Fibroblast of pulmonary artery (primary cell): Measurements from ENCODE around the gene HSPA8.

Experiments
- DNase-seq: peaks from one replicate; pipeline ENCODE4 v3.0.0-alpha.2; 2010; ENCODE audit warnings: low read depth
- H3K4me3 ChIP-seq: replicated peaks from 2 replicates; pipeline ENCODE4 v1.5.1; 2011; ENCODE audit warnings: low read depth, mild to moderate bottlenecking, control low read depth, low read length, moderate library complexity
- CTCF ChIP-seq: IDR thresholded peaks from 2 replicates; pipeline ENCODE4 v1.5.1; 2011; ENCODE audit warnings: mild to moderate bottlenecking, control low read depth, low read length, inconsistent platforms; ENCODE audit errors: missing control alignments

HSPA8 gene

GRCh38 chr11:123072332-123072761 lies 10.4 kb upstream of the HSPA8 start:
- no peak overlapping the region for H3K4me3 ChIP-seq

GRCh38 chr11:123069908-123070821 lies 8.2 kb upstream of the HSPA8 start:
- no peak for DNase-seq
- H3K4me3 ChIP-seq = no peak overlapping the region
- no peak for TF ChIP-seq CTCF

More at GRCh38 chr11:123072332-123072761, 10.4 kb upstream of the HSPA8 start:
- DNase-seq = no peak
- TF ChIP-seq CTCF = no peak

GRCh38 chr11:123065621-123066020 lies 3.7 kb upstream of the HSPA8 start:
- no peak for TF ChIP-seq CTCF
- DNase-seq = peak; percentile 67
- H3K4me3 ChIP-seq = no peak overlapping the region

GRCh38 chr11:123063826-123064657 lies 2.1 kb upstream of the HSPA8 start:
- TF ChIP-seq CTCF = no peak
- DNase-seq = peak; percentile 33
- H3K4me3 ChIP-seq = peak overlapping the region; percentile 96

GRCh38 chr11:123062892-123063825 lies 1.2 kb upstream of the HSPA8 start:
- peak; percentile 76 for DNase-seq
- no peak for TF ChIP-seq CTCF
- peak overlapping the region; percentile 96 for H3K4me3 ChIP-seq

- DNase-seq = peak; percentile 100
- no peak for TF ChIP-seq CTCF
- H3K4me3 ChIP-seq = peak overlapping the region; percentile 96
Measured at GRCh38 chr11:123062158-123062891, 389 bp upstream of the HSPA8 start.
